HCT116 (cell line): ENCODE results near the gene NKPD1. TPM values are rescaled to one million over a fixed set of nuclear protein-coding genes. Genes with fewer than 3 reads are reported as not detected.

Experiments used
- ATAC-seq: fragments of 200-7000 bp; cut with Tn5 transposase; 2 replicates; pipeline ENCODE4 v1.9.1; 2020; ENCODE audit warnings: mild to moderate bottlenecking, moderate library complexity
- BruUV-seq: library from RNA; stranded (reverse); fragments of 400-500 nt; replicated peaks from 2 replicates; lab custom pipeline; 2021; lab: Mats Ljungman, UMichigan
- CTCF ChIA-PET: fragments of 300-600 bp; sonication (Branson Sonifier 250); formaldehyde crosslinking; loops from one replicate; lab custom pipeline; 2021; ENCODE audit warnings: antibody characterized with exemption; lab: Charles Lee
- POLR2A ChIA-PET: fragments of 300-600, 350-600 bp; sonication (Branson Sonifier 250); formaldehyde crosslinking; loops from one replicate; lab custom pipeline; 2021; ENCODE audit warnings: antibody characterized with exemption; lab: Charles Lee
- RAD21 ChIA-PET, 2 experiments: fragments of 300-600 bp; sonication (Branson Sonifier 250); formaldehyde crosslinking; loops; one replicate each; lab custom pipeline; 2023; ENCODE audit warnings: low total read pairs in 2 of 2; ENCODE audit not compliant: uncharacterized antibody in 2 of 2, unreplicated experiment in 2 of 2, low non-redundant PET in 1 of 2; lab: Charles Lee
- DNase-seq: peaks from one replicate; pipeline ENCODE4 v3.0.0-alpha.2; 2010; ENCODE audit warnings: low read depth, low spot score
- H2AFZ ChIP-seq: fragments of 200-600 bp; shearing (Covaris generic), sonication (generic); 2 replicates; pipeline ENCODE4 v1.6.1; 2017; ENCODE audit warnings: low read depth, mixed run types, mixed read lengths, antibody characterized with exemption, low read length; ENCODE audit not compliant: poor library complexity, severe bottlenecking
- H3K27ac ChIP-seq: 2 replicates; pipeline ENCODE4 v1.5.1; 2012; ENCODE audit warnings: low read depth, low read length
- H3K27me3 ChIP-seq: fragments of 200-600 bp; sonication (generic); 2 replicates; pipeline ENCODE4 v1.6.1; 2016; ENCODE audit warnings: mixed run types, low read length, mixed read lengths; ENCODE audit not compliant: insufficient read depth
- H3K36me3 ChIP-seq, 2 experiments: fragments of 200-500 bp in 1 of 2; fragments of 200-600 bp in 1 of 2; sonication (Bioruptor generic) in 1 of 2; sonication (generic) in 1 of 2; 2 replicates each; pipeline versions ENCODE4 v1.5.1 to v1.6.1; 2014 to 2016; ENCODE audit warnings: low read length in 2 of 2, inconsistent platforms in 1 of 2, mixed read lengths in 1 of 2, mixed run types in 1 of 2; ENCODE audit not compliant: insufficient read depth in 2 of 2, control insufficient read depth in 1 of 2
- H3K4me1 ChIP-seq, 2 experiments: fragments of 200-600 bp in 1 of 2; sonication (generic) in 1 of 2; 2 replicates each; pipeline versions ENCODE4 v1.5.1 to v1.6.1; 2012 to 2017; ENCODE audit warnings: low read length in 2 of 2, inconsistent platforms in 1 of 2, mild to moderate bottlenecking in 1 of 2, mixed read lengths in 1 of 2, mixed run types in 1 of 2, moderate library complexity in 1 of 2; ENCODE audit not compliant: insufficient read depth in 2 of 2, control insufficient read depth in 1 of 2
- H3K4me2 ChIP-seq: fragments of 200-600 bp; sonication (generic); 2 replicates; pipeline ENCODE4 v1.6.1; 2017; ENCODE audit warnings: mixed run types, low read length, mixed read lengths
- H3K4me3 ChIP-seq, 2 experiments: fragments of 200-600 bp in 1 of 2; sonication (generic) in 1 of 2; replicated peaks in 1 of 2; 2 replicates each; pipeline ENCODE4 v1.5.1; 2011 to 2016; ENCODE audit warnings: low read length in 2 of 2, control low read depth in 1 of 2, low read depth in 1 of 2, mild to moderate bottlenecking in 1 of 2, mixed read lengths in 1 of 2, mixed run types in 1 of 2
- H3K79me2 ChIP-seq: fragments of 200-600 bp; sonication (generic); 2 replicates; pipeline ENCODE4 v1.6.1; 2017; ENCODE audit warnings: mild to moderate bottlenecking, mixed run types, low read length, moderate library complexity, mixed read lengths; ENCODE audit not compliant: insufficient read depth
- H3K9ac ChIP-seq: fragments of 200-600 bp; sonication (generic); 2 replicates; pipeline ENCODE4 v1.6.1; 2016; ENCODE audit warnings: low read length, mixed read lengths
- H3K9me2 ChIP-seq: fragments of 200-600 bp; sonication (generic), shearing (Covaris generic); 2 replicates; pipeline ENCODE4 v1.6.1; 2017; ENCODE audit warnings: mixed run types, mild to moderate bottlenecking, moderate library complexity; ENCODE audit not compliant: insufficient read depth
- H3K9me3 ChIP-seq, 2 experiments: fragments of 200-500 bp in 1 of 2; fragments of 200-600 bp in 1 of 2; sonication (Bioruptor generic) in 1 of 2; sonication (generic) in 1 of 2; 2 replicates each; pipeline ENCODE4 v1.6.1; 2014 to 2017; ENCODE audit warnings: low read length in 2 of 2, mixed read lengths in 2 of 2, inconsistent platforms in 1 of 2, low read depth in 1 of 2, mild to moderate bottlenecking in 1 of 2, mixed run types in 1 of 2, moderate library complexity in 1 of 2; ENCODE audit not compliant: control insufficient read depth in 1 of 2, insufficient read depth in 1 of 2
- H4K20me1 ChIP-seq: fragments of 200-600 bp; sonication (generic), shearing (Covaris generic); 2 replicates; pipeline ENCODE4 v1.6.1; 2017; ENCODE audit warnings: mixed run types, mild to moderate bottlenecking, moderate library complexity; ENCODE audit not compliant: insufficient read depth
- CTCF ChIP-seq, 3 experiments: fragments of 200-600 bp in 1 of 3; sonication (generic) in 1 of 3; IDR thresholded peaks in 2 of 3; conservative IDR thresholded peaks in 1 of 3; 2 replicates each; pipeline ENCODE4 v1.5.1; 2012 to 2017; ENCODE audit warnings: low read depth in 2 of 3, low read length in 2 of 3, antibody characterized with exemption in 1 of 3, borderline replicate concordance in 1 of 3, control low read depth in 1 of 3, mild to moderate bottlenecking in 1 of 3, mixed read lengths in 1 of 3, mixed run types in 1 of 3, moderate library complexity in 1 of 3; ENCODE audit not compliant: insufficient read depth in 1 of 3
- EGR1 ChIP-seq: IDR thresholded peaks from 2 replicates; pipeline ENCODE4 v1.6.1; 2012; ENCODE audit warnings: low read depth
- POLR2AphosphoS5 ChIP-seq: IDR thresholded peaks from 2 replicates; pipeline ENCODE4 v1.6.1; 2011; ENCODE audit warnings: mild to moderate bottlenecking, low read depth, low read length, moderate library complexity
- SRF ChIP-seq: IDR thresholded peaks from 2 replicates; pipeline ENCODE4 v1.6.1; 2012; ENCODE audit warnings: low read depth
- ZFX ChIP-seq: fragments of 450-650 bp; IDR thresholded peaks from 2 replicates; pipeline ENCODE4 v1.6.1; 2017
- intact Hi-C: fragments of 100-400 bp; cut with micrococcal nuclease; formaldehyde crosslinking; loops from 2 replicates; pipeline ENCODE4 v1.10.0; 2022
- total RNA-seq: library from RNA; stranded (reverse); gene quantifications from one replicate; pipeline ENCODE4 v1.2.1, GENCODE V29; 2021; ENCODE audit not compliant: unreplicated experiment

NKPD1 gene
- total RNA-seq, 1 experiment from 2014 or later = 0.64 TPM

DNA sequence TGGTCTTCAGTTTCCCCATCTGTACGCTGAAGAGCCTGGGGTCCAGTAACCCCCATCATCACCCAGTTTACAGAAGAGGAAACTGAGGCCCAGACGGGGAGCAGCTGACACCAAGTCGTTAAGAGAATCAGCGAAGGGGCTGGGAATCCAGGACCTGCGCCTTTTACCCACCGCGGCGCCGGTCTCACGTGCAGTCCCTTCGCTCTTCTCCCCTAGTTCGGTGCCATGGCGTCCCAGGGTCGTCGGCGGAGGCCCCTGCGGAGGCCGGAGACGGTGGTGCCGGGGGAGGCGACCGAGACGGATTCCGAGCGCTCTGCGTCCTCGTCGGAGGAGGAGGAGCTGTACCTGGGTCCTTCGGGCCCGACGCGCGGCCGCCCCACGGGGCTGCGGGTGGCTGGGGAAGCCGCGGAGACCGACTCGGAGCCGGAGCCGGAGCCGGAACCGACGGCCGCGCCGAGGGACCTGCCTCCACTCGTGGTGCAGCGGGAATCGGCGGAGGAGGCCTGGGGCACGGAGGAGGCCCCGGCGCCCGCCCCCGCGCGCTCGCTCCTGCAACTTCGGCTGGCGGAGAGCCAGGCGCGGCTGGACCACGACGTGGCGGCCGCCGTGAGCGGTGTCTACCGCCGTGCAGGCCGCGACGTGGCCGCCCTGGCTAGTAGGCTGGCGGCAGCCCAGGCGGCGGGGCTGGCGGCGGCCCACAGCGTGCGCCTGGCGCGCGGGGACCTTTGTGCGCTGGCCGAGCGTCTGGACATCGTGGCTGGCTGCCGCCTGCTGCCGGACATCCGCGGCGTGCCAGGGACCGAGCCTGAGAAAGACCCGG is 18.5 kb upstream of the NKPD1 start:
- H3K27me3 ChIP-seq = no peaks in the 10 kb centered on the region
- H4K20me1 ChIP-seq = no peaks in the 10 kb centered on the region
- CTCF ChIA-PET = interaction anchor here (1.0 to 2.1 kb wide), 7 partner anchors 8 to 260 kb away, joined by 4 to 12 read pairs (median 5); no protein-coding TSS in a partner anchor
- H3K9ac ChIP-seq = peak overlapping the region; percentile 92
- intact Hi-C loops = loop anchor here (2.0 to 10.0 kb wide), 2 partner anchors 84 to 160 kb away; partner anchors contain the start of gene PPP1R37
- H3K36me3 ChIP-seq = no peaks in the 10 kb centered on the region
- H3K27ac ChIP-seq = peak overlapping the region; percentile 93
- peaks cover 14 to 25% of the 10 kb centered on the region in 2 experiments; a peak in 3 of 4 replicates for H3K4me1 ChIP-seq
- no peaks in the 10 kb centered on the region for H3K9me2 ChIP-seq
- RAD21 ChIA-PET = interaction anchor here (0.9 to 1.1 kb wide), 2 partner anchors 87 to 160 kb away, joined by 3 to 4 read pairs; partner anchors contain the start of gene PPP1R37 (in 1 of the 2)
- peak overlapping the region; percentile 22 for H2AFZ ChIP-seq
- BruUV-seq = TSS peak; percentile 70
- no peak for DNase-seq
- peaks cover 10% of the 10 kb centered on the region for H3K79me2 ChIP-seq
- TF ChIP-seq POLR2AphosphoS5 (peak; percentile 20; the same call in 1 of the 2 replicates), CTCF (IDR thresholded peaks at IDR 0.05 in 2 of 3, conservative IDR thresholded peaks at IDR 0.05 in 1 of 3; ENCODE audit: borderline replicate concordance in 1 of 3, insufficient read depth in 1 of 3, low read depth in 2 of 3, low read length in 2 of 3) (no peak), ZFX (peak; percentile 93), EGR1 (peak; percentile 79), SRF (no peak)
- H3K9me3 ChIP-seq = no peaks in the 10 kb centered on the region
- H3K4me3 ChIP-seq = peak overlapping the region; percentile 63 to 81
- POLR2A ChIA-PET = interaction anchor here (1.3 to 1.8 kb wide), 3 partner anchors 13 to 289 kb away, joined by 3 to 7 read pairs (median 5); no protein-coding TSS in a partner anchor
- H3K4me2 ChIP-seq = peak overlapping the region; percentile 92
- ATAC-seq = peak; percentile 14
